NCI-H1694 (cell line): ENCODE results near the gene PAK4.
"Not testable (repeated sequence)": the region's sequence is repeated elsewhere in the genome, so short reads cannot be mapped to it uniquely, and the experiment has no call there.

ENCODE experiments used
- DNase-seq: peaks from one replicate; lab custom pipeline; 2025; lab: John Stamatoyannopoulos, UW

PAK4 gene

GRCh38 chr19:39207293-39207836, 81.8 kb downstream of the PAK4 start:
- DNase-seq = no peak

GRCh38 chr19:39208175-39208795, 82.7 kb downstream of the PAK4 start:
- DNase-seq = no peak

DNA sequence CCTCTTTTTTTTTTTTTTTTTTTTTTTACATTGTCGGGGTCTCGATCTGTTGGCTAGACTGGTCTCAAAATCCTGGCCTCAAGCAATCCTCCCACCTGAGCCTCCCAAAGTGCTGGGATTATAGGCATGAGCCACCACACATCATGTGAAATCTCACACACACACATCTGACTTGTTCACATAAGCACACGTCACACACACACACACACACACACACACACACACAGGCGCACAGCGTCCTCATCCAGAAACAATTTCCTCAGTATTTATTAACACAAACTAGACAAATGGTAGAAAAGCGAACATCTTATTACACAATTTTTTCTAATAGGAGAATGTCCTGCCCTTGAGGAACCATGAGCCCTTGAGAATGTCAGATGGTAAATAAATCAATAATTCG, 83.6 kb downstream of the PAK4 start:
- no peak for DNase-seq

GRCh38 chr19:39211731-39212374, 86.3 kb downstream of the PAK4 start:
- no peak for DNase-seq

GRCh38 chr19:39212375-39212742, 86.8 kb downstream of the PAK4 start:
- DNase-seq = no peak

GRCh38 chr19:39215323-39215722, 89.7 kb downstream of the PAK4 start:
- not testable (repeated sequence) for DNase-seq

GRCh38 chr19:39217094-39217493, 91.5 kb downstream of the PAK4 start:
- DNase-seq = no peak

GRCh38 chr19:39218230-39219007, 92.8 kb downstream of the PAK4 start:
- no peak for DNase-seq

DNA sequence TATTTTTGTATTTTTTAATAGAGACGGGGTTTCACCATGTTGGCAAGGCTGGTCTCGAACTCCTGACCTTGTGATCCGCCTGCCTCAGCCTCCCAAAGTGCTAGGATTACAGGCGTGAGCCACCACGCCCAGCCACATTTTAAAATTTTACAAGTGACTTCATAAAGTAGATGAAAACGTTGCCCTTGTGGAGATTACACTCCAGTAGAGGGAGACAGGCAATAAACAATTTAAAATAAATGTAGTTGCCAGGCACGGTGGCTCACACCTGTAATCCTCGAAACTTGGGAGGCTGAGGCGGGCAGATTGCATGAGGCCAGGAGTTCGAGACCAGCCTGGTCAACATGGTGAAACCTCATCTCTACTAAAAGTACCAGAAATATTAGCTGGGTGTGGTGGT, 93.5 kb downstream of the PAK4 start:
- DNase-seq = not testable (repeated sequence)

- no peak for DNase-seq
Observed at GRCh38 chr19:39223703-39224279, 98.2 kb downstream of the PAK4 start.

DNA sequence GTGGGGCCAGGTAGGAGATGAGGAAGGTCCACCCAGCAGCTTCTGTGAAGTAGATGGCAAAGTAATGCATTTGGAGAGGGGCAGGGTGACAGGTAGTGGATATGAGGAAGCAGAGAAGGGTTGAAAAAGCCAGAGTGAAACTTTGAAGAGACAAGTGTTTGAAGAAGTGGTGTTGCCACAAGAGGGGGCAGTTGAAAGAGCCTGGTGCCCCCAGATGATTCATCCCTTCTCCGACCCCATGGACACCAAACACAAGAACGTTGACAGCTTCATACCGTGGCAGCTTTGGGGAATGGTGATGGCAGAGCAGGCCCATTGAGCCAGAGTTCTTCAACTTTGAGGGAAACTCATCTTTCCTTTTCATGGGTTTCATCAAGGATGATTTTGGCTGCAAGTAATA, 99.3 kb downstream of the PAK4 start:
- no peak for DNase-seq
